Omental fat pad (tissue), 4 donors: ENCODE measurements around the gene IFIH1. TPM values are rescaled to one million over a fixed set of nuclear protein-coding genes. Genes with fewer than 3 reads are reported as not detected.

Source experiments
- ATAC-seq: fragments of 150-250 bp; one replicate; pipeline ENCODE4 v1.9.1; 2016; ENCODE audit warnings: mild to moderate bottlenecking, moderate library complexity; ENCODE audit not compliant: low FRiP score
- DNase-seq: peaks from one replicate; pipeline ENCODE4 v3.0.0-alpha.2; 2019; ENCODE audit warnings: low spot score
- CTCF ChIP-seq, 3 donors: fragments of 450-650 bp; IDR thresholded peaks; one replicate each; pipeline ENCODE4 v1.5.1; 2016 to 2017; ENCODE audit warnings: antibody characterized with exemption in 3 of 3, mild to moderate bottlenecking in 3 of 3, moderate library complexity in 2 of 3
- total RNA-seq, 4 donors: library from RNA; depleted of rRNA; stranded (reverse); fragments of >200 nt; gene quantifications; one replicate each; pipeline ENCODE4 v1.1.0, GENCODE V29; 2016

The IFIH1 gene
- total RNA-seq, 4 donors from 2014 or later = 7.5 to 36.9 (median 11.4) TPM

GRCh38 chr2:162261032-162261945 lies 57.2 kb downstream of the IFIH1 start:
- DNase-seq (no peak), ATAC-seq (peak; percentile 37)
- TF ChIP-seq CTCF (IDR thresholded peaks at IDR 0.05) = no peak

GRCh38 chr2:162258686-162259085 lies 59.8 kb downstream of the IFIH1 start:
- no peak for ATAC-seq
- DNase-seq = no peak
- TF ChIP-seq CTCF (IDR thresholded peaks at IDR 0.05) = no peak

- DNase-seq = no peak
- no peak for ATAC-seq
- TF ChIP-seq CTCF (IDR thresholded peaks at IDR 0.05) = no peak
Observed at GRCh38 chr2:162258169-162258568, 60.3 kb downstream of the IFIH1 start.

- ATAC-seq (no peak), DNase-seq (no peak)
- no peak for TF ChIP-seq CTCF (IDR thresholded peaks at IDR 0.05)
Observed at GRCh38 chr2:162257425-162257824, 61.1 kb downstream of the IFIH1 start.

DNA sequence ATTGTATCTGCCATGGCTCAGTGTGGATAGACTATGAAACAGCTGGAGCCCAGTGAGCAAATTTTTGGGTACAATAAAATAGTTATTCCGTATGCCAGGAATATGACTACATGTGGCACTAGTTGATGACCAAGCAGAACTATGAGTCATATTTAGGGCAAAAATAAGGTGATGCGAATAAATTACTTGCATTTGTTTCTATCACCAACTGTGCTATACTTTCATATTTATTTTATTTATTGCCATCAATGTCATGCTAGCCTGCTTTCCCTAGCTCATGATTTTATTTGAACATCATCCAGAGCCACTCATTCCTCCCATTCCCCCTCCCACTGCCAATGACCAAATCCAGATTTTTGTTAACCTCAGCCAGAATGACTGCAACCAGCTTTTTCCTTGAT lies 61.9 kb downstream of the IFIH1 start:
- TF ChIP-seq CTCF (IDR thresholded peaks at IDR 0.05) = no peak
- DNase-seq (no peak), ATAC-seq (no peak)

GRCh38 chr2:162254236-162254871 lies 64.1 kb downstream of the IFIH1 start:
- DNase-seq = no peak
- TF ChIP-seq CTCF (IDR thresholded peaks at IDR 0.05) = no peak
- ATAC-seq = no peak
